ENCODE results near the gene ARID1B. TPM values are rescaled to one million over a fixed set of nuclear protein-coding genes. Genes with fewer than 3 reads are reported as not detected.

ARID1B gene
- total RNA-seq, 1 experiment from 2014 or later, result 86.3 TPM

DNA sequence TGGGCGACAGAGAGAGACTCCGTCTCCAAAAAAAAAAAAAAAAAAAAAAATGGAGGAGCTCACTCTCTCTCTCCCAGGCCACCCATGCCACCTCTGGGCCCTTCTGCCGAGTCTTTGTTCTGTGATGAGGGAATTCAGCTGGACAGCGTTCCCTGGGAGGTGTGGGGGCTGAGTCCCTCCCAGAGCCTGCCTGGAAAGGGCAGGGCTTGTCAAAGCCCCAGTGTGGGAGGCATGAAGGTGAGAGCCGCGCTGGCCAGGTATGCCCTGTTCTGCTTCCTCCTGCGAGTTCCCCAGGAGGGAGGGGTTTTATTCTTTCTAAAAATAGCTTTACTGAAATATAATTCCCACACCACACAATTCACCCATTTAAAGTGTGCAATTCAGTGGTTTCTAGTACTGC, 476.5 kb downstream of the ARID1B start:
- Histone ChIP-seq H3K36me3 (ENCODE audit: insufficient read depth, low read length, poor library complexity, severe bottlenecking) (no peaks in the 10 kb centered on the region), H3K4me3 (ENCODE audit: low read depth, low read length, poor library complexity, severe bottlenecking) (no peak overlapping the region), H3K4me1 (ENCODE audit: insufficient read depth, low read length, poor library complexity, severe bottlenecking) (no peaks in the 10 kb centered on the region), H3K9me3 (ENCODE audit: low read depth, low read length, poor library complexity, severe bottlenecking) (no peaks in the 10 kb centered on the region), H3K27me3 (replicated peaks; ENCODE audit: insufficient read depth, low read depth, low read length, poor library complexity) (no peaks in the 10 kb centered on the region), H3K27ac (ENCODE audit: low read depth, low read length, poor library complexity, severe bottlenecking) (no peak overlapping the region)
- CTCF ChIA-PET, result no interaction called here
- POLR2A ChIA-PET (ENCODE audit: low non-redundant PET), result no interaction called here
- BruUV-seq (replicated peaks), result no TSS peak
- no peak for DNase-seq (ENCODE audit: low spot score)
- TF ChIP-seq EZH2 (IDR thresholded peaks at IDR 0.05; ENCODE audit: borderline replicate concordance, low read depth, low read length, poor library complexity, severe bottlenecking), result no peak
- TF ChIP-seq, protein P1, sequence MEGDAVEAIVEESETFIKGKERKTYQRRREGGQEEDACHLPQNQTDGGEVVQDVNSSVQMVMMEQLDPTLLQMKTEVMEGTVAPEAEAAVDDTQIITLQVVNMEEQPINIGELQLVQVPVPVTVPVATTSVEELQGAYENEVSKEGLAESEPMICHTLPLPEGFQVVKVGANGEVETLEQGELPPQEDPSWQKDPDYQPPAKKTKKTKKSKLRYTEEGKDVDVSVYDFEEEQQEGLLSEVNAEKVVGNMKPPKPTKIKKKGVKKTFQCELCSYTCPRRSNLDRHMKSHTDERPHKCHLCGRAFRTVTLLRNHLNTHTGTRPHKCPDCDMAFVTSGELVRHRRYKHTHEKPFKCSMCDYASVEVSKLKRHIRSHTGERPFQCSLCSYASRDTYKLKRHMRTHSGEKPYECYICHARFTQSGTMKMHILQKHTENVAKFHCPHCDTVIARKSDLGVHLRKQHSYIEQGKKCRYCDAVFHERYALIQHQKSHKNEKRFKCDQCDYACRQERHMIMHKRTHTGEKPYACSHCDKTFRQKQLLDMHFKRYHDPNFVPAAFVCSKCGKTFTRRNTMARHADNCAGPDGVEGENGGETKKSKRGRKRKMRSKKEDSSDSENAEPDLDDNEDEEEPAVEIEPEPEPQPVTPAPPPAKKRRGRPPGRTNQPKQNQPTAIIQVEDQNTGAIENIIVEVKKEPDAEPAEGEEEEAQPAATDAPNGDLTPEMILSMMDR (conservative IDR thresholded peaks at IDR 0.05; ENCODE audit: low read depth, low read length), result no peak
- intact Hi-C loops (cut with micrococcal nuclease; ENCODE audit: unreplicated experiment), result no loop called here

DNA sequence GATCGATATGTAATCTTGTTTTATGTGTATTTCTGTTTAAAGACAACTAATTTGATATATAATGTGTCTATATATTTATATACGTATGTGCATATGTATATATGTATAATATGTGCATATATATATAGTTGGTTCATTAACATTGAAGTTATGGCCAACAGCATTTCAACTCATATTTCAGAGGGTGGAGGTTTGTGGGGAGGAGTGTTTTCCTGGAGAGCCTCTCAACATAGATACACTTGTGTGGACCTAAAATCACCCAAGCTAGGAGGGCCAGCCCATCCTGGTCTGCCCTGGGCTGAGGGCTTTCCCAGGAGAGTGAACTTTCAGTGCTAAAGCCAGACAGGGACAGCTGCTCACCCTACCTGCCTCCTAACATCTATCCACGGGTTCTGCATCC, 477.4 kb downstream of the ARID1B start:
- H3K27me3 ChIP-seq (replicated peaks; ENCODE audit: insufficient read depth, low read depth, low read length, poor library complexity), result no peaks in the 10 kb centered on the region
- H3K4me3 ChIP-seq (ENCODE audit: low read depth, low read length, poor library complexity, severe bottlenecking), result no peak overlapping the region
- ChIA-PET POLR2A (ENCODE audit: low non-redundant PET) (no interaction called here), CTCF (no interaction called here)
- BruUV-seq (replicated peaks), result no TSS peak
- intact Hi-C loops (cut with micrococcal nuclease; ENCODE audit: unreplicated experiment), result no loop called here
- no peak for DNase-seq (ENCODE audit: low spot score)
- H3K27ac ChIP-seq (ENCODE audit: low read depth, low read length, poor library complexity, severe bottlenecking), result no peak overlapping the region
- TF ChIP-seq, protein P1 (conservative IDR thresholded peaks at IDR 0.05; ENCODE audit: low read depth, low read length), result no peak
- no peak for TF ChIP-seq EZH2 (IDR thresholded peaks at IDR 0.05; ENCODE audit: borderline replicate concordance, low read depth, low read length, poor library complexity, severe bottlenecking)
- no peaks in the 10 kb centered on the region for H3K36me3 ChIP-seq (ENCODE audit: insufficient read depth, low read length, poor library complexity, severe bottlenecking)
- no peaks in the 10 kb centered on the region for H3K4me1 ChIP-seq (ENCODE audit: insufficient read depth, low read length, poor library complexity, severe bottlenecking)
- H3K9me3 ChIP-seq (ENCODE audit: low read depth, low read length, poor library complexity, severe bottlenecking), result no peaks in the 10 kb centered on the region

DNA sequence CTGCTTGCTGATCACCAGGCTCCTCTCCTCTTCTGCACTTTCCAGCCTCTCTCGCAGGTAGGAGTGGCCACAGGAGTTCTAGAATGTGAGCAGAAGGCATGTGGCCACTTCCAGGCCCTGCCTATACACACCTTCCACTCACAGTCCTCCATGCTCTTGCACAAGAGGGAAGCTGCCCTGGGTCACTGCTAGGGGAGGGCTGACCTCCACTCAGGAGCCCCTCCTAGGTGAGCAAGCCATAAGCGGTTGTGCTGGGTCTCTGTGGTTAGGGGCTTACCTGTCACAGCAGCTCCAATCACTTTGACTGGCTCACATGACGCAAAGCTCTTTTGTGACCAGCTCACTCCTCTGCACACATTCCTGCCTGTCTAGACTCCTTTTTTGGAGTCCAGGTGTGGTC, 477.9 kb downstream of the ARID1B start:
- H3K36me3 ChIP-seq (ENCODE audit: insufficient read depth, low read length, poor library complexity, severe bottlenecking), result no peaks in the 10 kb centered on the region
- intact Hi-C loops (cut with micrococcal nuclease; ENCODE audit: unreplicated experiment), result no loop called here
- no peak for DNase-seq (ENCODE audit: low spot score)
- TF ChIP-seq EZH2 (IDR thresholded peaks at IDR 0.05; ENCODE audit: borderline replicate concordance, low read depth, low read length, poor library complexity, severe bottlenecking), result no peak
- TF ChIP-seq, protein P1 (conservative IDR thresholded peaks at IDR 0.05; ENCODE audit: low read depth, low read length), result no peak
- CTCF ChIA-PET, result no interaction called here
- no peaks in the 10 kb centered on the region for H3K9me3 ChIP-seq (ENCODE audit: low read depth, low read length, poor library complexity, severe bottlenecking)
- POLR2A ChIA-PET (ENCODE audit: low non-redundant PET), result no interaction called here
- no peak overlapping the region for H3K27ac ChIP-seq (ENCODE audit: low read depth, low read length, poor library complexity, severe bottlenecking)
- BruUV-seq (replicated peaks), result no TSS peak
- no peaks in the 10 kb centered on the region for H3K27me3 ChIP-seq (replicated peaks; ENCODE audit: insufficient read depth, low read depth, low read length, poor library complexity)
- no peaks in the 10 kb centered on the region for H3K4me1 ChIP-seq (ENCODE audit: insufficient read depth, low read length, poor library complexity, severe bottlenecking)
- H3K4me3 ChIP-seq (ENCODE audit: low read depth, low read length, poor library complexity, severe bottlenecking), result no peak overlapping the region
